Tibial artery (tissue), 4 donors: ENCODE measurements around the gene CSTF2T.

Experiments used
- DNase-seq, 2 donors: peaks; one replicate each; pipeline ENCODE4 v3.0.0-alpha.2; 2019
- H3K27ac ChIP-seq, 2 donors: fragments of 200-600 bp; sonication (generic) in 1 of 2; 1 replicate in 1 of 2; 2 replicates in 1 of 2; pipeline ENCODE4 v1.5.1; 2018 to 2019; ENCODE audit warnings: mild to moderate bottlenecking in 1 of 2
- H3K27me3 ChIP-seq, 2 donors: fragments of 200-600 bp; sonication (generic) in 1 of 2; one replicate each; pipeline versions ENCODE4 v1.5.1 to v1.6.0; 2016 to 2019
- H3K36me3 ChIP-seq, 3 donors: fragments of 200-600 bp; sonication (generic) in 2 of 3; one replicate each; pipeline ENCODE4 v1.5.1; 2016 to 2019; ENCODE audit warnings: mild to moderate bottlenecking in 2 of 3
- H3K4me1 ChIP-seq, 4 donors: fragments of 200-600 bp; sonication (generic) in 2 of 4; 1 replicate in 3 of 4; 2 replicates in 1 of 4; pipeline ENCODE4 v1.5.1; 2016 to 2019
- H3K4me3 ChIP-seq, 2 donors: fragments of 200-600 bp; sonication (generic) in 1 of 2; 1 replicate in 1 of 2; 2 replicates in 1 of 2; pipeline ENCODE4 v1.5.1; 2018 to 2019; ENCODE audit warnings: mild to moderate bottlenecking in 2 of 2
- H3K9me3 ChIP-seq, 3 donors: fragments of 200-600 bp; sonication (generic) in 1 of 3; one replicate each; pipeline ENCODE4 v1.5.1; 2016 to 2019
- intact Hi-C: fragments of 100-400 bp; cut with DNase I; formaldehyde crosslinking; loops from one replicate; pipeline ENCODE4 v1.15.0; 2023; ENCODE audit warnings: low total_unique reads
- TF ChIP-seq, protein P1 (sequence below), 2 experiments: fragments of 200-600 bp in 1 of 2; fragments of 450-650 bp in 1 of 2; IDR thresholded peaks; one replicate each; pipeline ENCODE4 v1.5.1; 2017 to 2019; ENCODE audit warnings: antibody characterized with exemption in 2 of 2, mild to moderate bottlenecking in 1 of 2, moderate library complexity in 1 of 2

The CSTF2T gene

GRCh38 chr10:51663086-51663485 is 36.3 kb downstream of the CSTF2T start:
- DNase-seq = no peak
- Histone ChIP-seq H3K27ac (no peak overlapping the region), H3K27me3 (no peaks in the 10 kb centered on the region), H3K4me1 (peaks cover 0 to 34% (median 6%) of the 10 kb centered on the region in 4 donors), H3K4me3 (no peak overlapping the region), H3K36me3 (no peaks in the 10 kb centered on the region), H3K9me3 (no peaks in the 10 kb centered on the region)
- TF ChIP-seq, protein P1, sequence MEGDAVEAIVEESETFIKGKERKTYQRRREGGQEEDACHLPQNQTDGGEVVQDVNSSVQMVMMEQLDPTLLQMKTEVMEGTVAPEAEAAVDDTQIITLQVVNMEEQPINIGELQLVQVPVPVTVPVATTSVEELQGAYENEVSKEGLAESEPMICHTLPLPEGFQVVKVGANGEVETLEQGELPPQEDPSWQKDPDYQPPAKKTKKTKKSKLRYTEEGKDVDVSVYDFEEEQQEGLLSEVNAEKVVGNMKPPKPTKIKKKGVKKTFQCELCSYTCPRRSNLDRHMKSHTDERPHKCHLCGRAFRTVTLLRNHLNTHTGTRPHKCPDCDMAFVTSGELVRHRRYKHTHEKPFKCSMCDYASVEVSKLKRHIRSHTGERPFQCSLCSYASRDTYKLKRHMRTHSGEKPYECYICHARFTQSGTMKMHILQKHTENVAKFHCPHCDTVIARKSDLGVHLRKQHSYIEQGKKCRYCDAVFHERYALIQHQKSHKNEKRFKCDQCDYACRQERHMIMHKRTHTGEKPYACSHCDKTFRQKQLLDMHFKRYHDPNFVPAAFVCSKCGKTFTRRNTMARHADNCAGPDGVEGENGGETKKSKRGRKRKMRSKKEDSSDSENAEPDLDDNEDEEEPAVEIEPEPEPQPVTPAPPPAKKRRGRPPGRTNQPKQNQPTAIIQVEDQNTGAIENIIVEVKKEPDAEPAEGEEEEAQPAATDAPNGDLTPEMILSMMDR (IDR thresholded peaks at IDR 0.05) = no peak
- intact Hi-C loops = no loop called here

DNA sequence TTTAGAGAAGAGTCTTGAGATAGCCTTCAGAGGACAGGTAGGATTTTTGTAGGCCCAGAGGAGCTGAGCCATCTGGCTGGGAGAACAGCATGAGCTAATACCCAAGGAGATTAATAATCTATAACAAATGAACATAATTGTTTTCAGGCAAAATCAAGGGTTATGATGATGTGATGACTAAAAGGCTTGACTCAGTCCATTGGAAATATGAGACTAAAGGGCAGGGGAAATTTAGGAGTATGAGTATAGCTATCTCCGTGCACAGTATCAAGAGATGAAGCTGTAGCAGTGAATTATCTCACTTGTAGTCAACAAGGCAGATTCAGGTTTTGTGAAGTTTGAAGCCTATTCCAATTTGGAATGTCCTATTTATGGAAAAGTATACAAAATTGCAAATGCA is 40.1 kb downstream of the CSTF2T start:
- TF ChIP-seq, protein P1 (IDR thresholded peaks at IDR 0.05) = no peak
- Histone ChIP-seq H3K27ac (no peak overlapping the region), H3K9me3 (no peaks in the 10 kb centered on the region), H3K4me3 (no peak overlapping the region), H3K36me3 (no peaks in the 10 kb centered on the region), H3K4me1 (peaks cover 0 to 45% (median 8%) of the 10 kb centered on the region in 4 donors), H3K27me3 (no peaks in the 10 kb centered on the region)
- DNase-seq = no peak
- intact Hi-C loops = no loop called here

- intact Hi-C loops = no loop called here
- no peak for DNase-seq
- Histone ChIP-seq H3K27ac (no peak overlapping the region), H3K9me3 (no peaks in the 10 kb centered on the region), H3K27me3 (no peaks in the 10 kb centered on the region), H3K4me3 (no peak overlapping the region), H3K4me1 (peaks cover 0 to 58% (median 16%) of the 10 kb centered on the region in 4 donors), H3K36me3 (no peaks in the 10 kb centered on the region)
- TF ChIP-seq, protein P1 (IDR thresholded peaks at IDR 0.05) = no peak
These were observed 41.4 kb downstream of the CSTF2T start for GRCh38 chr10:51658000-51658399.

DNA sequence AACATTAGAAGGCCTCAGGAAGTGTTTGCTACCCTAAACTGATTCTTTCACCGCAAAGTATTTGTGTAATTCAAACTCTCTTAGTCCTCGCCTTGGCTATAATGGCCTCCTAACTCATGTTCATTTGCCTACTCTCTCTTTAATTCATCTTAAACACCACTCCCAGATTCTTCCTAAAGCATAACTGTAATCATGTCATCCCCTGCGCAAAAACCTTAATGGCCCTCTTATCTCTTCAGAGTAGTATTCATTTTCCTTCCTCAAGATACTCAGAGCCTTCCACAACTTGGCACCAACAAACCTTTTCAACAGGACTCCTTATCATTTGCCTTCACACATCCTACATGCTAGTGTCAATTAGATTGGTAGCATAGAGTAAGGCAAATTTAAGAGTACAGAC is 42.9 kb downstream of the CSTF2T start:
- Histone ChIP-seq H3K4me1 (peaks cover 0 to 62% (median 16%) of the 10 kb centered on the region in 4 donors), H3K27me3 (no peaks in the 10 kb centered on the region), H3K4me3 (no peak overlapping the region), H3K9me3 (no peaks in the 10 kb centered on the region), H3K36me3 (no peaks in the 10 kb centered on the region), H3K27ac (no peak overlapping the region)
- intact Hi-C loops = no loop called here
- TF ChIP-seq, protein P1 (IDR thresholded peaks at IDR 0.05) = no peak
- no peak for DNase-seq

GRCh38 chr10:51654918-51655317 is 44.5 kb downstream of the CSTF2T start:
- Histone ChIP-seq H3K4me3 (no peak overlapping the region), H3K27ac (no peak overlapping the region), H3K9me3 (no peaks in the 10 kb centered on the region), H3K27me3 (no peaks in the 10 kb centered on the region), H3K4me1 (peaks cover 0 to 62% (median 16%) of the 10 kb centered on the region in 4 donors), H3K36me3 (no peaks in the 10 kb centered on the region)
- intact Hi-C loops = no loop called here
- no peak for DNase-seq
- TF ChIP-seq, protein P1 (IDR thresholded peaks at IDR 0.05) = no peak

DNA sequence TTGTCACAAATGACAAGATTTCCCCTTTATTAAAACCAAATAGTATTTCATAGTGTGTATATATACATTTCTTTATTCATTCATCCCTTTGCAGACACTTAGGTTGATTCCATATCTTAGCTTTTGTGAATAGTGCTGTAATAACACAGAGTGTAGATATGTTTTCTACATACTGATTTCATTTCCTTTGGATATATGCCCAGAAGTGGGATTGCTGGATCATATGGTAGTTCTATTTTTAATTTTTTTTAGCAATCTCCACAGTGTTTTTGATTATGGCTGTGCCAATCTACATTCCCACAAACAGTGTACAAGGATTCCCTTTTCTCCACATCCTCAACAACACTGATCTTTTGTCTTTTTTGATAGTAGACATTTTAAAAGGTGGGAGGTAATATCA is 46.4 kb downstream of the CSTF2T start:
- Histone ChIP-seq H3K36me3 (no peaks in the 10 kb centered on the region), H3K9me3 (no peaks in the 10 kb centered on the region), H3K27me3 (no peaks in the 10 kb centered on the region), H3K27ac (peak overlapping the region; percentile 37 to 57), H3K4me1 (peaks cover 0 to 59% (median 16%) of the 10 kb centered on the region in 4 donors), H3K4me3 (no peak overlapping the region)
- intact Hi-C loops = no loop called here
- no peak for DNase-seq
- TF ChIP-seq, protein P1 (IDR thresholded peaks at IDR 0.05) = no peak
